CD14-positive monocyte (primary cell): ENCODE measurements around the gene SART3. TPM values are rescaled to one million over a fixed set of nuclear protein-coding genes. Genes with fewer than 3 reads are reported as not detected.

Experiments used
- DNase-seq, 3 donors: peaks; one replicate each; pipeline ENCODE4 v3.0.0-alpha.2; 2011 to 2022
- H2AFZ ChIP-seq: 2 replicates; pipeline ENCODE4 v1.6.0; 2012; ENCODE audit warnings: mild to moderate bottlenecking, low read depth, low read length, inconsistent platforms; ENCODE audit not compliant: insufficient read depth, poor library complexity, severe bottlenecking
- H3K27ac ChIP-seq, 2 donors: 1 replicate in 1 of 2; 2 replicates in 1 of 2; pipeline ENCODE4 v1.5.1; 2012 to 2013; ENCODE audit warnings: low read length in 2 of 2, control low read depth in 1 of 2, inconsistent platforms in 1 of 2, low read depth in 1 of 2, mild to moderate bottlenecking in 1 of 2
- H3K27me3 ChIP-seq, 2 donors: one replicate each; pipeline versions ENCODE4 v1.6.0 to v1.6.1; 2011 to 2013; ENCODE audit warnings: low read length in 2 of 2; ENCODE audit not compliant: control insufficient read depth in 2 of 2, insufficient read depth in 2 of 2
- H3K36me3 ChIP-seq, 2 donors: replicated peaks in 1 of 2; 1 replicate in 1 of 2; 2 replicates in 1 of 2; pipeline versions ENCODE4 v1.5.1 to v1.6.1; 2012 to 2013; ENCODE audit warnings: low read length in 2 of 2, control low read depth in 1 of 2, inconsistent platforms in 1 of 2, mild to moderate bottlenecking in 1 of 2; ENCODE audit not compliant: insufficient read depth in 2 of 2, control insufficient read depth in 1 of 2
- H3K4me1 ChIP-seq, 2 donors: 1 replicate in 1 of 2; 2 replicates in 1 of 2; pipeline versions ENCODE4 v1.5.1 to v1.6.1; 2012 to 2013; ENCODE audit warnings: low read length in 2 of 2, control low read depth in 1 of 2, inconsistent platforms in 1 of 2, mild to moderate bottlenecking in 1 of 2, moderate library complexity in 1 of 2; ENCODE audit not compliant: insufficient read depth in 2 of 2, control insufficient read depth in 1 of 2
- H3K4me2 ChIP-seq: replicated peaks from 2 replicates; pipeline ENCODE3; 2012; ENCODE audit warnings: low read length, moderate library complexity, mild to moderate bottlenecking; ENCODE audit not compliant: poor library complexity, severe bottlenecking; ENCODE audit errors: extremely low read depth
- H3K4me3 ChIP-seq, 3 experiments: fragments of 200-600 bp in 1 of 3; sonication (generic) in 1 of 3; replicated peaks in 1 of 3; 1 replicate in 2 of 3; 2 replicates in 1 of 3; pipeline ENCODE4 v1.5.1; 2011 to 2013; ENCODE audit warnings: low read length in 3 of 3, mild to moderate bottlenecking in 3 of 3, control low read depth in 2 of 3, low read depth in 2 of 3, inconsistent platforms in 1 of 3, moderate library complexity in 1 of 3
- H3K79me2 ChIP-seq: 2 replicates; pipeline ENCODE4 v1.6.0; 2012; ENCODE audit warnings: mild to moderate bottlenecking, control low read depth, inconsistent platforms, low read length, moderate library complexity; ENCODE audit not compliant: insufficient read depth
- H3K9ac ChIP-seq: 2 replicates; pipeline ENCODE4 v1.6.0; 2017; ENCODE audit warnings: low read length, mild to moderate bottlenecking; ENCODE audit not compliant: insufficient read depth, poor library complexity, severe bottlenecking
- H3K9me3 ChIP-seq, 2 donors: replicated peaks in 1 of 2; 1 replicate in 1 of 2; 2 replicates in 1 of 2; pipeline versions ENCODE4 v1.5.1 to v1.6.1; 2012 to 2013; ENCODE audit warnings: low read length in 2 of 2, control low read depth in 1 of 2; ENCODE audit not compliant: control insufficient read depth in 1 of 2, insufficient read depth in 1 of 2
- H4K20me1 ChIP-seq: 2 replicates; pipeline ENCODE4 v1.6.0; 2012; ENCODE audit warnings: mild to moderate bottlenecking, low read length, control low read depth, moderate library complexity; ENCODE audit not compliant: insufficient read depth
- H3K27ac Mint-ChIP-seq, 7 donors: one replicate each; pipeline ENCODE4 v1.8.0; 2020; ENCODE audit warnings: mild to moderate bottlenecking in 7 of 7, mixed read lengths in 7 of 7, moderate library complexity in 6 of 7, inconsistent platforms in 2 of 7
- H3K27me3 Mint-ChIP-seq, 3 donors: one replicate each; pipeline ENCODE4 v1.8.0; 2021 to 2022; ENCODE audit warnings: low read depth in 3 of 3, mild to moderate bottlenecking in 3 of 3, mixed read lengths in 3 of 3, moderate library complexity in 3 of 3, inconsistent platforms in 1 of 3
- H3K36me3 Mint-ChIP-seq, 2 donors: one replicate each; pipeline ENCODE4 v1.8.0; 2020; ENCODE audit warnings: mixed read lengths in 2 of 2, inconsistent platforms in 1 of 2, mild to moderate bottlenecking in 1 of 2
- H3K4me1 Mint-ChIP-seq: one replicate; pipeline ENCODE4 v1.8.0; 2020; ENCODE audit warnings: mild to moderate bottlenecking, mixed read lengths
- H3K4me3 Mint-ChIP-seq, 2 donors: one replicate each; pipeline ENCODE4 v1.8.0; 2020; ENCODE audit warnings: mild to moderate bottlenecking in 2 of 2, mixed read lengths in 2 of 2, moderate library complexity in 1 of 2
- H3K9me3 Mint-ChIP-seq, 7 donors: one replicate each; pipeline ENCODE4 v1.8.0; 2020 to 2022; ENCODE audit warnings: mixed read lengths in 7 of 7, mild to moderate bottlenecking in 6 of 7, moderate library complexity in 6 of 7, inconsistent platforms in 2 of 7
- CTCF ChIP-seq: fragments of 200-600 bp; IDR thresholded peaks from one replicate; pipeline ENCODE4 v1.8.0; 2022; ENCODE audit warnings: antibody characterized with exemption, mild to moderate bottlenecking
- WGBS: methylation state at CpG from one replicate; pipeline ENCODE4 v1.1.5; 2013; ENCODE audit warnings: missing lambda C conversion rate; ENCODE audit not compliant: insufficient coverage; 5-methylcytosine and 5-hydroxymethylcytosine counted together
- intact Hi-C, 2 donors: fragments of 100-400 bp; cut with micrococcal nuclease; formaldehyde crosslinking; loops; one replicate each; pipeline versions ENCODE4 v1.15.0 to v1.15.1; 2023
- polyA plus RNA-seq, 3 donors: library from polyadenylated mRNA; depleted of rRNA in 1 of 3; unstranded in 2 of 3; stranded (reverse) in 1 of 3; fragments of 300-500 nt in 2 of 3; fragments of >200 nt in 1 of 3; fragmentation: Illumina TruSeq in 2 of 3; gene quantifications; 1 replicate in 2 of 3; 2 replicates in 1 of 3; pipeline ENCODE4 v1.2.3, GENCODE V29; 2012 to 2021

Gene SART3
- polyA plus RNA-seq, 3 donors = 10.3 to 20.9 (median 20.6) TPM

- Mint-ChIP-seq H3K9me3 (peaks cover 0 to 3% (median 0%) of the 10 kb centered on the region in 7 donors), H3K27me3 (peaks cover 9 to 19% (median 18%) of the 10 kb centered on the region in 3 donors), H3K36me3 (no peaks in the 10 kb centered on the region), H3K27ac (no peak overlapping the region), H3K4me1 (no peaks in the 10 kb centered on the region), H3K4me3 (no peak overlapping the region)
- Histone ChIP-seq H3K79me2 (no peaks in the 10 kb centered on the region), H2AFZ (no peak overlapping the region), H3K4me2 (no peak overlapping the region), H3K9ac (no peak overlapping the region), H3K4me3 (no peak overlapping the region), H3K27me3 (peaks cover 0 to 5% of the 10 kb centered on the region in 2 donors), H3K4me1 (no peaks in the 10 kb centered on the region), H4K20me1 (no peaks in the 10 kb centered on the region), H3K9me3 (no peaks in the 10 kb centered on the region), H3K27ac (no peak overlapping the region), H3K36me3 (no peaks in the 10 kb centered on the region)
- intact Hi-C loops = no loop called here
- no peak for TF ChIP-seq CTCF
- 96% methylated on average over 8 of the region's 10 CpGs for WGBS
- no peak for DNase-seq
These were observed 47.1 kb upstream of the SART3 start for GRCh38 chr12:108607981-108608600.

DNA sequence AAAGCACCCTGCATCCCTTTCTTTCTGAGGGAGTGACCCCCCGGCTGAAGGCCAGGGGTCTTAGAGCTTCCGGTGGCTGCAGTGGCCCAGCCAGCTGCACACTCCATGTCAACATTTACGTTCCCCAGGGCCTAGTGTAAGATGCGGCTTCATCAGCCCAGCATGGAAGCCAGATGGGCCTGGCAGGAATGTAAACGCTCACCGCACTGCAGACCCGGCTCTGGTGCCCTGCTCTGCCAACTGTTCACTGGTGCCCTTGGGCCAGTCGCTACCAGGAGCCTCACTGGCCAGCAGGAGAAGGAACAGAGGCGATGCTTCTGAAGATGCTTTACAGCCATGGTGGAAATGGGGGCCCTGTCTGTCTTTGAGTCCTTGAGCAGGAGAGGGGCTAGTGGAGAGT is 45.5 kb upstream of the SART3 start:
- Histone ChIP-seq H4K20me1 (no peaks in the 10 kb centered on the region), H3K27me3 (peaks cover 0 to 5% of the 10 kb centered on the region in 2 donors), H2AFZ (no peak overlapping the region), H3K79me2 (no peaks in the 10 kb centered on the region), H3K27ac (no peak overlapping the region), H3K9ac (no peak overlapping the region), H3K4me2 (no peak overlapping the region), H3K36me3 (no peaks in the 10 kb centered on the region), H3K9me3 (no peaks in the 10 kb centered on the region), H3K4me3 (no peak overlapping the region), H3K4me1 (no peaks in the 10 kb centered on the region)
- Mint-ChIP-seq H3K4me3 (no peak overlapping the region), H3K36me3 (no peaks in the 10 kb centered on the region), H3K4me1 (no peaks in the 10 kb centered on the region), H3K9me3 (peaks cover 0 to 3% (median 0%) of the 10 kb centered on the region in 7 donors), H3K27ac (no peak overlapping the region), H3K27me3 (peaks cover 11 to 18% (median 16%) of the 10 kb centered on the region in 3 donors)
- intact Hi-C loops = no loop called here
- TF ChIP-seq CTCF = no peak
- no peak for DNase-seq
- 96% methylated on average over 9 of the region's 9 CpGs for WGBS
